ENCODE results near the gene TMEM132A.

The TMEM132A gene

DNA sequence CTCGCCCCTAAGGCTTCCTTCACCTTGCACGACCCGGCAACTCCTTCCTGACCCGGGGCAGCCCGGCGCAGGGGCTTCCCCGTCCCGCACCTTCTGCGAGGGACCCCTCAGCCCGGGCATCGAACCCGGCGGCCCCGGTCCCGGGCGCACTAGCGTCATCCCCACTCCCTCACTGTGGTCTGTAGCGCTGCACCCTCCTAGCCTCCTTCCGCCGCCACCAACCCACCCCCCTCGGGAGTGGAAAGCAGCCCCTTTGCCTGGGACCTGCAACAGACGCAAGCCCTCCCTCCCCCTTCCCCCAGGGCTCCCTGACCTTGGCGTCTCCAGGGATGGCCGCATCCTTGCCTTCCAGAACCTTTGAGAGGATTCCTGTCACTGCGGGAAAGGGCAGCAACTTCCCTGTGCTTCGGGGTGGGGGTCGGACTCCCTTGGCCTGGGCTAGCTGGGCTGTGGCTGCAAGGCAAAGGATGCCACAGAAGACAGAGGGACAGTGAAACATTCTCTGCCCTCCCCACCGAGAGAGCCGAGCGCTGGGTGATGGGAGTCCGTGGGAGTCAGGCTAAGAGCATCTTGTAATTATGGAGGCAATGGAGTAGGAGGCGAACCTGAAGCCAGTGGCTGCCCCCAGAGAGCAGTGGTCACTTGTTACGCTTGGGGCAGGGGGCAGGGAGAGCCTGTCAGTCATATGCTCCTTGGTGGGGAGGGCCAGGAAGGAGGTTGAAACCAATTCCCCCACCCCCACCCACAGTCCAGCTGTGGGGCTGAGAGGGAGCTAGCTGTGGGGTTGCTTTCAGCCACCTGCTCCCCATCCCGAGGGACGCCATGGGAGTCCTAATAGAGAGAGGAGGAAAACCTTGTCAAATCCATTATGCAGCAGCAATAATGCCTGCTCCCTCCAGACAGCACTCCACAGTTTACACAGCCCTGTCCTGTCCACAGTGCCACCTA is 920 bp downstream of the TMEM132A start:
- TF ChIP-seq CTCF (IDR thresholded peaks at IDR 0.05; ENCODE audit: low read depth, low read length, missing control alignments) = no peak
- DNase-seq (ENCODE audit: extremely low read depth, low read depth) = no peak
- H3K4me3 ChIP-seq (replicated peaks; ENCODE audit: low read depth, low read length) = peak overlapping the region; percentile 75

- no peak for DNase-seq (ENCODE audit: extremely low read depth, low read depth)
- no peak for TF ChIP-seq CTCF (IDR thresholded peaks at IDR 0.05; ENCODE audit: low read depth, low read length, missing control alignments)
- peak overlapping the region; percentile 75 for H3K4me3 ChIP-seq (replicated peaks; ENCODE audit: low read depth, low read length)
These were observed 1.6 kb downstream of the TMEM132A start for GRCh38 chr11:60925868-60926267.

- TF ChIP-seq CTCF (IDR thresholded peaks at IDR 0.05; ENCODE audit: low read depth, low read length, missing control alignments) = no peak
- no peak overlapping the region for H3K4me3 ChIP-seq (replicated peaks; ENCODE audit: low read depth, low read length)
- DNase-seq (ENCODE audit: extremely low read depth, low read depth) = no peak
These were observed 2.2 kb downstream of the TMEM132A start for GRCh38 chr11:60926500-60926899.

- no peak for TF ChIP-seq CTCF (IDR thresholded peaks at IDR 0.05; ENCODE audit: low read depth, low read length, missing control alignments)
- H3K4me3 ChIP-seq (replicated peaks; ENCODE audit: low read depth, low read length) = no peak overlapping the region
- DNase-seq (ENCODE audit: extremely low read depth, low read depth) = no peak
These were observed 2.9 kb downstream of the TMEM132A start for GRCh38 chr11:60927061-60927592.

DNA sequence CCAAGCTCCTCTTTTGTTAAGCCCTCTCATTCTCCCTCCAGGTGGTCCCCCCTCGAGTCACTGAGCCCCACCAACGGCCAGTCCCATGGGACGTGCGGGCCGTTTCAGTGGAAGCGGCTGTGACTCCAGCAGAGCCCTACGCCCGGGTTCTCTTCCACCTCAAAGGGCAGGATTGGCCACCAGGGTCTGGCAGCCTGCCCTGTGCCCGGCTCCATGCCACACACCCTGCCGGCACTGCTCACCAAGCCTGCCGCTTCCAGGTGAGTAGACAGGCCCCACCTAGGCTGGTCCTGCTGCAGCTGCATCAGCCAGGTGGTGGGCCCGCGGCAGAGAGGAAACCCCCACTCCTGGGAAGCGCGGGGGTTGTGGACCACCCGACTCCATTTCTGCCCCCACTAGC is 3.3 kb downstream of the TMEM132A start:
- no peak for DNase-seq (ENCODE audit: extremely low read depth, low read depth)
- H3K4me3 ChIP-seq (replicated peaks; ENCODE audit: low read depth, low read length) = no peak overlapping the region
- TF ChIP-seq CTCF (IDR thresholded peaks at IDR 0.05; ENCODE audit: low read depth, low read length, missing control alignments) = no peak

DNA sequence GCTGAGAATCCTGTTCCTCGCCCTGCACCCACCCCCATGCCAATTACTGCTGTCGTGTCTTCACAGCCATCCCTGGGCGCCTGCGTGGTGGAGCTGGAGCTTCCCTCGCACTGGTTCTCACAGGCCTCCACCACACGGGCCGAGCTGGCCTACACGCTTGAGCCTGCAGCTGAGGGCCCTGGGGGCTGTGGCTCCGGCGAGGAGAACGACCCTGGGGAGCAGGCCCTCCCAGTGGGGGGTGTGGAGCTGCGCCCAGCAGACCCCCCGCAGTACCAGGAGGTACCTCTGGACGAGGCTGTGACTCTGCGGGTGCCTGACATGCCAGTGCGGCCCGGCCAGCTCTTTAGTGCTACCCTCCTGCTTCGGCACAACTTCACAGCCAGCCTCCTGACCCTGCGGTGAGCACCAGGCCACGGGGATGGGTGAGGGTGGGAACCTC is 4.3 kb downstream of the TMEM132A start:
- DNase-seq (ENCODE audit: extremely low read depth, low read depth) = no peak
- no peak for TF ChIP-seq CTCF (IDR thresholded peaks at IDR 0.05; ENCODE audit: low read depth, low read length, missing control alignments)
- H3K4me3 ChIP-seq (replicated peaks; ENCODE audit: low read depth, low read length) = no peak overlapping the region

Data from HFF-Myc (cell line).